HepG2 (cell line): ENCODE data around the gene GPATCH3. TPM values are rescaled to one million over a fixed set of nuclear protein-coding genes. Genes with fewer than 3 reads are reported as not detected.

Experiments used
- ATF7-NPFF ChIP-seq: sonication (generic); formaldehyde crosslinking; IDR thresholded peaks from 2 replicates; pipeline ENCODE4 v1.8.1; 2023; ENCODE audit warnings: mild to moderate bottlenecking, low read depth, missing genetic modification reagents, moderate library complexity
- FOXA3 ChIP-seq: IDR thresholded peaks from 2 replicates; pipeline ENCODE4 v1.6.1; 2016; ENCODE audit warnings: missing genetic modification reagents, missing compliant biosample characterization
- GFI1 ChIP-seq: sonication (generic); formaldehyde crosslinking; IDR thresholded peaks from 2 replicates; pipeline ENCODE4 v1.5.0; 2020; ENCODE audit warnings: missing genetic modification reagents, mild to moderate bottlenecking, borderline replicate concordance
- HNF4A ChIP-seq: sonication (generic); formaldehyde crosslinking; IDR thresholded peaks from 2 replicates; pipeline ENCODE4 v1.4.0; 2020; ENCODE audit warnings: missing genetic modification reagents
- KDM3A ChIP-seq: IDR thresholded peaks from 2 replicates; pipeline ENCODE4 v1.6.1; 2018; ENCODE audit warnings: low read depth, missing compliant biosample characterization
- MLLT10 ChIP-seq: sonication (generic); formaldehyde crosslinking; IDR thresholded peaks from 2 replicates; pipeline ENCODE4 v1.4.0; 2020; ENCODE audit warnings: missing genetic modification reagents
- NFE2L1 ChIP-seq: sonication (generic); formaldehyde crosslinking; IDR thresholded peaks from 2 replicates; pipeline ENCODE4 v1.4.0; 2020; ENCODE audit warnings: missing genetic modification reagents, mild to moderate bottlenecking, borderline replicate concordance
- RBM39 ChIP-seq: fragments of 200-400 bp; formaldehyde crosslinking; IDR thresholded peaks from one replicate; pipeline ENCODE4 v1.6.1; 2018; ENCODE audit warnings: antibody characterized with exemption, mild to moderate bottlenecking, low read depth, low read length; ENCODE audit not compliant: poor library complexity, severe bottlenecking
- THYN1 ChIP-seq: sonication (generic); formaldehyde crosslinking; IDR thresholded peaks from 2 replicates; pipeline ENCODE4 v1.8.1; 2023; ENCODE audit warnings: low read depth, mild to moderate bottlenecking, moderate library complexity, missing genetic modification reagents, borderline replicate concordance
- TP53 ChIP-seq: sonication (generic); formaldehyde crosslinking; conservative IDR thresholded peaks from 2 replicates; pipeline ENCODE4 v1.4.0; 2020; ENCODE audit warnings: missing genetic modification reagents
- YY1 ChIP-seq: IDR thresholded peaks from 2 replicates; pipeline ENCODE4 v1.6.1; 2011; ENCODE audit warnings: low read length, low read depth, moderate library complexity, mild to moderate bottlenecking; ENCODE audit not compliant: insufficient read depth, insufficient replicate concordance
- ZNF558 ChIP-seq: sonication (generic); formaldehyde crosslinking; IDR thresholded peaks from 2 replicates; pipeline ENCODE4 v1.9.0; 2022; ENCODE audit warnings: mild to moderate bottlenecking, missing genetic modification reagents, borderline replicate concordance
- ZNF607 ChIP-seq: sonication (generic); formaldehyde crosslinking; IDR thresholded peaks from 2 replicates; pipeline ENCODE4 v1.5.1; 2020; ENCODE audit warnings: missing genetic modification reagents, mild to moderate bottlenecking, borderline replicate concordance
- ZNF619 ChIP-seq: sonication (generic); formaldehyde crosslinking; IDR thresholded peaks from 2 replicates; pipeline ENCODE4 v1.4.0; 2020; ENCODE audit warnings: mild to moderate bottlenecking, missing genetic modification reagents
- ZNF792 ChIP-seq: IDR thresholded peaks from 2 replicates; pipeline ENCODE4 v1.6.1; 2016
- polyA plus RNA-seq, 8 experiments: library from polyadenylated mRNA; depleted of rRNA in 3 of 8; stranded (reverse) in 7 of 8; unstranded in 1 of 8; fragments of >200 nt; fragmentation: Illumina TruSeq in 4 of 8; extraction: Trizol in 4 of 8; gene quantifications; 2 replicates each; pipeline versions ENCODE4 v1.2.1 to v1.2.3, GENCODE V29; 2011 to 2016; ENCODE audit warnings: low read depth in 4 of 8, missing spikeins in 1 of 8, mixed read lengths in 1 of 8; ENCODE audit not compliant: insufficient read depth in 1 of 8
- total RNA-seq, 5 experiments: library from RNA; depleted of rRNA; stranded (reverse); fragments of >200 nt; fragmentation: Illumina TruSeq; extraction: Trizol; gene quantifications; 2 replicates each; pipeline ENCODE4 v1.2.3, GENCODE V29; 2016; ENCODE audit warnings: low read depth in 1 of 5
- TF ChIP-seq, protein P1 (sequence below): sonication (generic); formaldehyde crosslinking; IDR thresholded peaks from 2 replicates; pipeline ENCODE4 v1.9.0; 2021; ENCODE audit warnings: missing genetic modification reagents, borderline replicate concordance
- TF ChIP-seq, protein P2 (sequence below): IDR thresholded peaks from 2 replicates; pipeline ENCODE4 v1.6.1; 2016; ENCODE audit warnings: missing biosample characterization, missing genetic modification reagents, low read depth
- TF ChIP-seq, protein P3 (sequence below): sonication (generic); formaldehyde crosslinking; IDR thresholded peaks from 2 replicates; pipeline ENCODE4 v1.5.0; 2020; ENCODE audit warnings: missing genetic modification reagents, mild to moderate bottlenecking, borderline replicate concordance
- TF ChIP-seq, protein P4 (sequence below): sonication (generic); formaldehyde crosslinking; IDR thresholded peaks from 2 replicates; pipeline ENCODE4 v1.8.0; 2022; ENCODE audit warnings: missing genetic modification reagents, mild to moderate bottlenecking, inconsistent platforms, borderline replicate concordance
- TF ChIP-seq, protein P5 (sequence below): sonication (generic); formaldehyde crosslinking; IDR thresholded peaks from 2 replicates; pipeline ENCODE4 v1.5.0; 2020; ENCODE audit warnings: missing genetic modification reagents
- TF ChIP-seq, protein P6 (sequence below): sonication (generic); formaldehyde crosslinking; IDR thresholded peaks from 2 replicates; pipeline ENCODE4 v1.4.0; 2020; ENCODE audit warnings: mild to moderate bottlenecking, missing genetic modification reagents
- TF ChIP-seq, protein P7 (sequence below): sonication (generic); formaldehyde crosslinking; IDR thresholded peaks from 2 replicates; pipeline ENCODE4 v1.5.0; 2020; ENCODE audit warnings: missing genetic modification reagents

GPATCH3 gene
- total and polyA plus RNA-seq, 2 of the 13 experiments (the other 11 are each of a cell fraction or from before 2014, with no cell fraction given), result 8.3 to 11.0 TPM

DNA sequence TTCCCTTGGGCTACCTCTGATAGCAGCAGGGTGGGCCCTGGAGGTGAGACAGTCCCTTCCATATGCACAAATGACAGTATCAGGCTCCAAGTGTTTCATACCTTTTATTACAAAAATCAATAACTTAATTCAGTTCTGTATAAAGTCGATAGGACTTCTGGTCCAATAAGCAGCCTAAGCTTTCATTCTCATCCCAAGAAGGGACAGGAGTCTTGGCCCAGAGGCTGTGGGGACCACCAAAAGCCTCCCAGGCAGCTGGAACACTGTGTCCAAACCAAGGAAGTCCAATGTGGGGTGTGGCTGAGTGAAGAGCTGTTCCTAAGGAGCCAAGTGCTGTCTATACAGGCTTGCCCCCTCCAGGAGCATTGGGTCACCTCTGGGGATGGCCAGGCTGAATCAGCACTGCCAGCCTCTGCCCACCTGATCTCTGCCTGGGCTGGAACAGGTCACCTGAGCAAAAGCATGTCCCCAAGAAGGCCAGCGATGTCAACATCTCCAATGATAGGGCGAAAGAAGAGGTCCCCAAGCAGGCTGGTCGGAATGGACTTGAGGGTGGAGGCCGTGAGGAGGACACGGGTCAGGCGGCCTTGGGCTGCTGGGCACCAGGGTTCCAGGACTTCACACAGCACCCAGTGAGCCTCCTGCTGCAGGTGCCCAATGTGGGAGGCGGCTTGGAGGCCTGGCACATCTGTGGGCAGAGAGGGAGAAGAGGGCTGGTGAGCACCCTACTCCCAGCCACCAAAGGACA, 11.3 kb upstream of the GPATCH3 start (continued):
- TF ChIP-seq, protein P1, sequence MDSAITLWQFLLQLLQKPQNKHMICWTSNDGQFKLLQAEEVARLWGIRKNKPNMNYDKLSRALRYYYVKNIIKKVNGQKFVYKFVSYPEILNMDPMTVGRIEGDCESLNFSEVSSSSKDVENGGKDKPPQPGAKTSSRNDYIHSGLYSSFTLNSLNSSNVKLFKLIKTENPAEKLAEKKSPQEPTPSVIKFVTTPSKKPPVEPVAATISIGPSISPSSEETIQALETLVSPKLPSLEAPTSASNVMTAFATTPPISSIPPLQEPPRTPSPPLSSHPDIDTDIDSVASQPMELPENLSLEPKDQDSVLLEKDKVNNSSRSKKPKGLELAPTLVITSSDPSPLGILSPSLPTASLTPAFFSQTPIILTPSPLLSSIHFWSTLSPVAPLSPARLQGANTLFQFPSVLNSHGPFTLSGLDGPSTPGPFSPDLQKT (CRISPR knock-in tag), result no peak
- TF ChIP-seq, protein P2, sequence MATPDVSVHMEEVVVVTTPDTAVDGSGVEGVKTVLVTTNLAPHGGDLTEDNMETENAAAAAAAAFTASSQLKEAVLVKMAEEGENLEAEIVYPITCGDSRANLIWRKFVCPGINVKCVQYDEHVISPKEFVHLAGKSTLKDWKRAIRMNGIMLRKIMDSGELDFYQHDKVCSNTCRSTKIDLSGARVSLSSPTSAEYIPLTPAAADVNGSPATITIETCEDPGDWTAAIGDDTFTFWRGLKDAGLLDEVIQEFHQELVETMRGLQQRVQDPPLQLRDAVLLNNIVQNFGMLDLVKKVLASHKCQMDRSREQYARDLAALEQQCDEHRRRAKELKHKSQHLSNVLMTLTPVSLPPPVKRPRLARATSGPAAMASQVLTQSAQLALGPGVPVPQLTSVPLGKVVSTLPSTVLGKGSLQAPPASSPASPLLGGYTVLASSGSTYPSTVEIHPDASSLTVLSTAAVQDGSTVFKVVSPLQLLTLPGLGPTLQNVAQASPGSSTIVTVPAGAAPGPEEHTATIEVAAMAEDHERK, result no peak
- TF ChIP-seq ATF7-NPFF (CRISPR knock-in tag) (0 out of 2 replicates have a peak, but pooled peaks have one; percentile 12), MLLT10 (CRISPR knock-in tag) (no peak), THYN1 (CRISPR knock-in tag) (no peak), ZNF607 (CRISPR knock-in tag) (0 out of 2 replicates have a peak, but pooled peaks have one; percentile 41), NFE2L1 (no peak), KDM3A (no peak), YY1 (no peak), RBM39 (no peak), GFI1 (CRISPR knock-in tag) (no peak), FOXA3 (CRISPR knock-in tag) (no peak), ZNF619 (CRISPR knock-in tag) (no peak), ZNF792 (CRISPR knock-in tag) (no peak), TP53 (CRISPR knock-in tag) (no peak), ZNF558 (CRISPR knock-in tag) (no peak), HNF4A (CRISPR knock-in tag) (no peak)
- TF ChIP-seq, protein P3, sequence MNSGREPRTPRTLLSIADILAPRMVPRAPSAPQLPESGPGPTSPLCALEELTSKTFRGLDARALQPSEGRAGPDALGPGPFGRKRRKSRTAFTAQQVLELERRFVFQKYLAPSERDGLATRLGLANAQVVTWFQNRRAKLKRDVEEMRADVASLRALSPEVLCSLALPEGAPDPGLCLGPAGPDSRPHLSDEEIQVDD (CRISPR knock-in tag), result no peak
- TF ChIP-seq, protein P4, sequence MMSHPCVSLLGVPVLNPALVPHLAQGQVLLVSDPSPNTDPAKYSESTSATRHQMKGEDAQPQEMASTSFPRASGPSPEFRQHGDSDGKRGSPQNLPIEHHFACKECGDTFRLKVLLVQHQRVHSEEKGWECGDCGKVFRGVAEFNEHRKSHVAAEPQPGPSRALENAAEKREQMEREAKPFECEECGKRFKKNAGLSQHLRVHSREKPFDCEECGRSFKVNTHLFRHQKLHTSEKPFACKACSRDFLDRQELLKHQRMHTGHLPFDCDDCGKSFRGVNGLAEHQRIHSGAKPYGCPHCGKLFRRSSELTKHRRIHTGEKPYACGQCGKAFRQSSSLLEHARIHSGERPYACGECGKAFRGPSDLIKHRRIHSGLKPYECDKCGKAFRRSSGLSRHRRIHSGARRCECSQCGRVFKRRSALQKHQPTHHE (CRISPR knock-in tag), result no peak
- TF ChIP-seq, protein P5, sequence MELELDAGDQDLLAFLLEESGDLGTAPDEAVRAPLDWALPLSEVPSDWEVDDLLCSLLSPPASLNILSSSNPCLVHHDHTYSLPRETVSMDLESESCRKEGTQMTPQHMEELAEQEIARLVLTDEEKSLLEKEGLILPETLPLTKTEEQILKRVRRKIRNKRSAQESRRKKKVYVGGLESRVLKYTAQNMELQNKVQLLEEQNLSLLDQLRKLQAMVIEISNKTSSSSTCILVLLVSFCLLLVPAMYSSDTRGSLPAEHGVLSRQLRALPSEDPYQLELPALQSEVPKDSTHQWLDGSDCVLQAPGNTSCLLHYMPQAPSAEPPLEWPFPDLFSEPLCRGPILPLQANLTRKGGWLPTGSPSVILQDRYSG (CRISPR knock-in tag), result no peak
- TF ChIP-seq, protein P6, sequence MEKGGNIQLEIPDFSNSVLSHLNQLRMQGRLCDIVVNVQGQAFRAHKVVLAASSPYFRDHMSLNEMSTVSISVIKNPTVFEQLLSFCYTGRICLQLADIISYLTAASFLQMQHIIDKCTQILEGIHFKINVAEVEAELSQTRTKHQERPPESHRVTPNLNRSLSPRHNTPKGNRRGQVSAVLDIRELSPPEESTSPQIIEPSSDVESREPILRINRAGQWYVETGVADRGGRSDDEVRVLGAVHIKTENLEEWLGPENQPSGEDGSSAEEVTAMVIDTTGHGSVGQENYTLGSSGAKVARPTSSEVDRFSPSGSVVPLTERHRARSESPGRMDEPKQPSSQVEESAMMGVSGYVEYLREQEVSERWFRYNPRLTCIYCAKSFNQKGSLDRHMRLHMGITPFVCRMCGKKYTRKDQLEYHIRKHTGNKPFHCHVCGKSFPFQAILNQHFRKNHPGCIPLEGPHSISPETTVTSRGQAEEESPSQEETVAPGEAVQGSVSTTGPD (CRISPR knock-in tag), result no peak
- TF ChIP-seq, protein P7, sequence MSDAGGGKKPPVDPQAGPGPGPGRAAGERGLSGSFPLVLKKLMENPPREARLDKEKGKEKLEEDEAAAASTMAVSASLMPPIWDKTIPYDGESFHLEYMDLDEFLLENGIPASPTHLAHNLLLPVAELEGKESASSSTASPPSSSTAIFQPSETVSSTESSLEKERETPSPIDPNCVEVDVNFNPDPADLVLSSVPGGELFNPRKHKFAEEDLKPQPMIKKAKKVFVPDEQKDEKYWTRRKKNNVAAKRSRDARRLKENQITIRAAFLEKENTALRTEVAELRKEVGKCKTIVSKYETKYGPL (CRISPR knock-in tag), result no peak
